ELR (cell line): ENCODE results near the gene TMEM9B.
"Not testable (repeated sequence)": the region's sequence is repeated elsewhere in the genome, so short reads cannot be mapped to it uniquely, and the experiment has no call there.

Experiments
- DNase-seq: peaks from one replicate; pipeline ENCODE4 v3.0.0-alpha.2; 2015; ENCODE audit warnings: low read depth

The TMEM9B gene

DNA sequence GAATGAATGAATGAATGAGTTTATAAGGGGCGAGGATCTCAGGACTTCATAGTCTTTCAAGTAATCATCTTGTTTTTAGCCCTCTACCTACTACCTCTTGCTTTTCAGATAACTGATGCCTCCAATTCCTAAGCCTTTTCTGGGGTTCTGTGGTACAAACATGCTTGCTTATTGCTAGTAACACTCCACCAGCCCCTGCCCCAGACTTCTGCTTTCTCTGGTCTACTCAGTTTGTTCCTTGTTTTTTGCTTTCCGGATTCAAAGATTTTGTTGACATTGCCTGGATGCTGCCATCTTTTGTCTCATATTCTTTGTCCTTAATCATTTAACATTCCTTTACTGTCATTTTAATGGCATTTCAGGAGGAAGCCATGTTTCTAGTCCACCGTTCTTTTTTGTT lies 8.9 kb upstream of the TMEM9B start:
- DNase-seq = no peak

DNA sequence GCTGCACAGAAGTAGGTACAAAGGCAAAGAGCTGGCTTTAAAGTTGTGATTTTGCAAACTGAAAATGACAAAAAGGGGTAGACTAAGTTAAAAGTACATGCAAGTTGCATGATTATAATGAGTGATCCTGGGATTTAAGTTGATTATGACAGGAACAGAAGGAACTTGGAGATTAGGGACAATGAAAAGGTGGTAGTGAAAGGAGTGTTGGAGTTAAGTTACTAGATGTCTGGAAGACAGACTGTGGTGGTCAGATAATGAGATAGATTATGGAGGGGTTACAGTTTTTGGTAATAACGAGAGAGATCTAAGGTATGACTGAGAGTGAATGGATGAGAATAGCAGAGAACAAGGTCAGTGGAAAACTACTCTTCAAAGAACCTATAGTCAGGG lies 7.7 kb upstream of the TMEM9B start:
- no peak for DNase-seq

DNA sequence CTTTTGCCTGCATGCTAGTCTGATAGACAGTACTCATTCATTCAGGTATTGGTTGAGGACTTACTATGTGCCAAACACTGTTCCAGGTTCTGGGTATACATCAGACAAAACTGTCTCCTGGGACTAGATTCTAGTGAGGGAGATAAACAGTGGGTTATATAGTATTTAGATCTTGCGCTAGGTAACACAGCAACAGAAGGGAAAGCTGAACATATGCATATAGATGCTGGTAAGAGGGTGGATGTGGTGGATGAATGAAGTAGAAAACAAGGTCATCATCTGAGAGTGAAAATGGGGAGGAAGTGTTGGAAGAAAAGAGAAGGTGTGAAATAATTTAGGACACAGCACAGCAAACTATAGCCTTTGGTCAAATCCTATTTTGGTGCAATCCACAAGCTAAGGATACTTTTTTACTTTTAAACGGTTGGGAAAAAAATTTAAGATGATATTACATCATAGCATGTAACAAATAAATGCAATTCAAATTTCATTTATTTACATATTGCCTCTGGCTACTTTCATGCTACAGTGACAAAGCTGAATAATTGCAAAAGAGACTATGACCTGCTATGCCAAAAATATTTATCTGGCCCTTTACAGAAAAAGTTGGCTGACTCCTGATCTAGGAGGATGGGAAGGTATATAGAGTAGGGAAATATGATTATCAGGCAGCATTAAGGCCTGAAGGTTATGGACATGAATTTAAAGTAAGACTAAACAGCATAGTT lies 7.1 kb upstream of the TMEM9B start:
- DNase-seq = no peak

DNA sequence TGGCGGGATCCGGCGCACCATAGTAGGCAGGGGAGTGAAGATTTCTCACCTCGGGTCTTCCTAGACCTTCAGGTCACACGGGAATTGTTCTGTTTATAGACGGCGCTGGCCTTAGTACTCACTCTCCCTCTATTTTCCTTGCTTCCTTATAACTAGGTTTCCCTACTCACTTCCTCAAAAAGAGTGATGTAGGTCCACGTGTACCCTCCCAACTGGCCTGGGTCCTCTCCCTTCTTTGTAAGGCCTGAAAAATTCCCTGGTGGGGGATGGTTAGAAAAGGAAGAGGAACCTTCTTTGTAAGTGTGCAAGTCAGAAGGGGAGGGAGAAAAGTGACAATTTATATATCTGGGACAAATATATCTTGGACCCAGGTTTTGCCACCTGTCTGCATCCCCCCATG lies 2.9 kb upstream of the TMEM9B start:
- DNase-seq = no peak

DNA sequence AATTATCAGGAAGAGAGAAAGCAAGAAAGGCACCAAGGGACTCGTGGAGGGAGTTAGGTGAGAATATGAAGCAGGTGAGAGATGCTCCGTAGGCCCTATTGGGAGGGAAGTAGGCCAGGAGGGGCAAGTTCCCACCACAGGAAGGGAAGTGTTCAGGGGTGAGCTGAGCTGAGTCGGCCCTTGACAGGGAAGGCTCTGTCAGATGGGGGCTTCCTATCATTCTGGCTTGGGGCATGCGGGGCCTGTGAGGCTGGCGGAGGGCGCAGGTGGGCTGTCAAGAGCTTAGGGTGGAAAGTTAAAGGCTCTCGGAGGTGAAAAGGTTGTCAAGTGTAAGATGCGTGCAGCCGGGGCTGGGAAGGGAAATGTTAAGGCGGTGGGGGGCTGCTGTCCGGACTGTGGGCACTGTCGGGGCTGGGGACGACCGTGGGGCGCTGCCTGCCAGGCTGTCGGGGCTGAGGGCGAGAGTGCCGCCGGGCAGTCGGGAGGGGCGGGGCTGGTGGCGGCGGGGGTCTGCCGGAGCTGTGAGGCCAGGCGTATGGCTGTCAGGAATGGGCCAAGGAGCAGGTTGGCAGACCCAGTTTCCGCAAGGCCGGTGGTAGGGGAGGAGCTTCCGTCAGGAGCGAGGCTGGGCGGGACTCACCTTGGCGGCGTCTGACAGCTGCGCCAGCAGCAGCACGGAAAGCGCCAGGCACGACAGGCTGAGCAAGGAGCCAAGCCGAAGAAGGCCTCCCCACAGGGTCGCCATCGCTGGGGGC lies 496 bp downstream of the TMEM9B start:
- DNase-seq = peak; percentile 77

DNA sequence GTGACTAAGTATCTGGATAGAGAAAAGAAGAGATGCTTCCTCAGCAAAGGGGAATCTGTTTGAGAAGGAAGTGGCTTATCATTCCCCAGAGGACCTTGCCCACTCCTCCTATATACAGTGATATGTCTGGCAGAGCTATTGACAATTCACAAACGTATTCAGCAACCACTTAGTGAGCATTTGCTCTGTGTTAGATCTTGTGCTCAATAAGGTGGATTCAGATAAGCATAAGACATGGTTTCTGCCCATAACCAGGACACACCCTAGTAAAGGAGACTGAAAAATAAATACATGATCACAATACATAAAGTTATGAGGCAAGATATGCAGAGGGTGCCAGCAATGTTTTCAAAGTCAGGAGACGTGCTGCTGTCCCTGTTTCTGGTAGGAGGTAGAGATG lies 1.4 kb downstream of the TMEM9B start:
- DNase-seq = no peak

DNA sequence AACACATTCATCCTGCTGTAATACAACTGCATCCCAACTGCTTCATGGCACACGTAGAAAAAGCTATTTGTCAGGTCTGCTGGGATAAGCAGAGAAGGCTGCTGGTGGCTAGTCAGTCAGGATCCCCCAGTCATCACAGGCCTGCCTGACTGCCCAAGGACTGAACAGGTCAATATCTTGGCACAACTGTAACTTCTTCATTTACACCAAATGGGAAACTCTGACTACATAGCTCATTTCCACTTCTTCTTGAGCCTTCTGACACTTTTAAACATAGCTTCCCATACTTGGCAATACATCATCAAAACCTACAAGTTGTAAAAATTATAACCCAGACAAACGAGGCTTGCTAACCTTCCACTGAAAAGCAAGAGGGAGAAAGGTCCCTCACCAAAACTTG lies 2.8 kb downstream of the TMEM9B start:
- DNase-seq = no peak

DNA sequence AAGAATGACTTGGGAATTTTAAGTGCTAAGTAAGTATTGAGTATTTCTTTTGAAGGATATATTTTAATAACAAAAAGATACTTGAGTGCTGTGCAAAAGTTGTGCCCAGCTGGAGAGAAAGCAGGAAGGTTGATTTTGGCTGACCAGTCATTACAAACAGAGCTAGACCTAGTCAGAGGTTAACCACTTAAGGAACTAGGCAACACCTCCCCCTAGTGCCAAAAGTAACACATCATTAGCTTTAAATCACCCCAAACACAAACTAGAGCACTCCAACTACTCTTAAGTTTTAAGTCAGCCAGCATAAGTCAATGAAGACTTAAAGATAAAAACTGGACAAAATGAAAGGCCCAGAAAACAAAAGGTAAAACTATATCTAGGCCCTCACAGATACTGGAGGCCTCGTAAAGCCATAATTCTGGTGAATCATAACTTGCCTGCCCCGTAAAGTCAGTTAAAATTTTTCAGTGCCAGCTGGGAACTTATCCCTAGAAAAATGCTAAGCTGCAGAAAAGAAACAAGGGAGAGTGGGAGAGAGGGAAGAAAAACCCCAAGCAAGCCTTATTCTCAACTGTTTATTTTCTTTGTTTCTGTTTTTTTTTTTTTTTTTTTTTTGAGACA lies 4.6 kb downstream of the TMEM9B start:
- DNase-seq = peak; percentile 82

DNA sequence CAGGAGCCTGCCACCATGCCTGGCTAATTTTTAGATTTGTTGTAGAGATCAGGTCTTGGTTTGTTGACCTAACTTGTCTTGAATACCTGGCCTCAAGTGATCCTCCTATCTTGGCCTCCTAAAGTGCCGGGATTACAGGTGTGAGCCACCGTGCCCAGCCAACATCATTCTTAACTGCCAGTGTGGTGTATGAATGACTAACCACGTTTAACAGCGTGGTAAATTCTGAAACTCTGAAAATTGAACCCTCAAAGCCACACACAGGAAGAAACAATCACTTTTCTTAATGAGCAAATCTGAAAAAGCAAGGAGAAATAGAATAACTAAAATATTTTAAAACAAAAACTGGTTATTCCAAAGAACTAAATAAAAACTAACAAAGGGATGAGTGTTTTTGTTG lies 7.4 kb downstream of the TMEM9B start:
- no peak for DNase-seq

DNA sequence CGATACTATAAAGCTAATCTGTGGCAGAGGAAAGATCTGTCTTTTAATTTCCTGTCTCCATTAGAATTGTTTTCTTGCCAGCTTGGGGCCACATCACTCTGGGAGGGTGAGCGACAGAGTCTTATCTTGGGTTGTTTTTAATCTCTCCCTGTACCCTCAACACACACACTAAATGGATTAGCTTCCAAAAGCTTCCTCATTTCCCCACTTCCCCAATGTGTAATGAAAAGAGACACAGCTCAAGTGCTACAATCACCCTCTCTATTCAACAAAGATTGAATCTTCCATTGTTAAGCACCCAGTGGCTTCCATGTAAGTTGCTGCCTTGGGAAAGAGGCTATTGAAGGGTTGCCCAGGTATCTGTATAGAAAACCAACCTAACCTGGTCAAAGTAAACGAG lies 15.4 kb downstream of the TMEM9B start:
- DNase-seq = no peak

DNA sequence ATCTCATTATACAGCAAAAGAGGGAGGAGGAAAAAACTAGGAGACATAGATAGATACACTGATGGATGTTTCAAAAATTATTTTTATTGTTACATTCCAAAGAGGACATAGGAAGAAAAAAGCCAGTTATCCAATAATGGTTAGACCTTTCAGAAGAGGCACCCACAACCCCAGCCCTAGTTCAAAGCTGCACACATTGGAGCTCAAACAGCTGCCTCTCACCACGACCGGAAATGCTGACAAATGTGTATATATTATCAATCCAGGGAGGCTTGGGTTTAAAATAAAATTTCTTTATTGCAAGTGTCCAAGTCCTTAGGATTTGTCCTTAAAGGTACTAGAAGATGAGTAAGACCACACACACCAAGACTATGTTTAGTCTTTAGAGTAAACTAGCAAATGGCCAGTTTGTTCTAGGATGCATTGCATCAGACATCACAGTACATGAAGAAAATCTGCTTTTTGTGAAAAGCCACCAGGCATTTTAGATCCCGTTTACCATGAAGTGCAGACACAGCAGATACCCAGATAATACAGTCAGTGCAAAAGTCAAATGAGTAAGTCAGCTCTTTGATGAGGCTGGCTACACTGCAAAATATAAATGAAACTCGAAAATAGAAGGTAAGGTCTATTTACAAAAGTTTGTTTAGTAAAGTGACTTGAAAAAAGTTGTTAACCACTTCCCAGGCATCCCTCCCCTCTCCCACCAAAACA lies 16.9 kb downstream of the TMEM9B start:
- DNase-seq = no peak

DNA sequence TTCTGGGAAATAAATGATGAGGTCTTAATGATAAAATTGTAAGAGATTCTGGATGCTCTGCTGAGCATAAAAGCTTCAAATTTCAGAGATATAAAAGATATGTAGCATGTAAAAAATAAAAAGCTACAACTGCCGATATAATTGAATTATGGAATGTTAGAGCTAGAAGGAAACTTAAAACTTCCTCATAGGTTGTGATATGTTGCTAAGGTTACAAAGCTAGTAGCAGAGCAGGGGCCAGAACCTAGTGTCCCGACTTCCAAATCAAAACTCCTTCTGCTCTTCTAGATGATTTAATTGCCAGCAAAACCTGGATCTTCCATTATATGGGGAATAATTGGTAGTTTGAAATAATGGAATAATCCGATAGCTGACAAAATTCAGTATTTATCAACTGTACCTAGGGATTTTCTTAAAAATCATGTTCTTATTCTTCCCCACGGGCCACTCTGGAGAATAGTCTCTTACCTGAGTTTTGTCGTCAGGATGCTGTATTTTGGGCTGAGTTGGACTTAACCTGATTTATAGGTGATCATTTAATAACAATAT lies 21.6 kb downstream of the TMEM9B start, which contains the start of gene ASCL3:
ASCL3 (minus strand) TSS at position 499 of the 549 bp plus-strand sequence. CDS start 4,855 bp downstream, outside the sequence.
- no peak for DNase-seq

DNA sequence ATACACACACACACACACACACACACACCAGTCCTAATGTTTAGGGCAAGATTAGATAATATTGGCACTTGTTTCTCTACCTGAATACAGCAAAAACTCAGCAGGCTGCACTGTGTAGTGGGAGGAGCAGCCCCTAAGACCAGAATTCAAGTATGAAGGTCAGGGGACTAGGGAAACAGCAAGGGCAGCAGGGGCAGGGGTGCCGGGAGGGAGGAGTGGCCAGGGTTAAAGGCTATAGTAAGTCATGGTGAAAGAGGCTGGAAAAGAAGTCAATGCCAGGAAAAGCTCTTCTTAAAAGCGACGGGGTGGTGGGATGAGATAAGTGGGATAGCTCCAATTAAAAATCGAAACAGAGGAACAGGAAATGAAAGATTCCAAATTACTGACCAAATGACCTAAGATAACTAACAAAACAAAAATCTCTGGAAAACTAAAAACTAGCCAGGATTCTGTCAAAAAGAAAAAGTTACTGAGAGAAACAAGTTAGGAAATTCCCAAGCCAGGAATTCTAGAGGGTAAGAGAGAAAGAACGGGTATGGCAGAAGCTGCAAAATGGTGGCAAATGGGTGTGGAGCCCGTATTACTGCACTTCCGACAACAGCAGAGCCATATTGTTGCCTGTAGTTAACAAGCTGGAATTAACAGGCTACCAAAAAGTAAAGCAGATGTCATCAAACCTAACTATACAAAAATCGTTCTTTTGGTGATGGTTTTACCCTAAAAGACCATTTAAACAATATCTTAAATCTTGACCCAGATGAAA lies 22.7 kb downstream of the TMEM9B start:
- DNase-seq = no peak

DNA sequence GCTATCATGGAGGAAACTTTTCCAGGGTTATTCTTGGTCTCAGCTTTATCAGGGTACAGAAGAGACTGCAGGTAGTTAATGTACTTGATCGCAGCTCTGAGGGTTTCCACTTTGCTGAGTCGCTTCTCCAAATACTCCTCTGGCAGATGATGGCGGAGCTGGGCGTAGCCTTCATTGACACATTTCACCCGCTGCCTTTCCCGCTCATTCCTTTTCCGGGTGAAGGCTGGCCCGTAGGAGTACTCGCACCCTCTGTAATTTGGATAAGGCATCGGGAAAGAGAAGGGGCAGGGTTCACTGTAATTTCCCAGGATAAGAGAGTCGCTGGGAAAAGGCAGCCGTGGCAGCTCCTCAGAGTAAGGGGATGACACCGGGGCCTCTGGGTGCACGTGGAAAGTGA lies 26.6 kb downstream of the TMEM9B start:
- DNase-seq = no peak

DNA sequence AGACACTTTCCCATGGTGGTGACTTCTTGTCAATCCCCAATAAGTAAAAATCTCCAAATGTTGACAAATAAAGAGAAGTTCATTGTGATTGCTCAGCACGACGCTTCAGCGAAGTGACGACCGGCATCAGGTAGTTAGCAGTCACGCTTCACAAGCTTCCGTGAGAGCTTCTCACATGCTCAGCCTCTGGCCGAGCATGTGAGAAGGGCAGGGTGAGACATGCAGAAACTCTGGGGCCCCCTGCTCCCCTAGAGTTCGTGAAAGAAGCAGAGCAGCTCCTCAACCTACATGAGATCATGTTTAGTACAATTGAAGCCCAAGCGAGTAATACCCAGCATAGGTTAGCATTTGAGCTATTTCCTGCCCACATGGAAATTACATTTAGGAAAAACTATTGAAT lies 27.1 kb downstream of the TMEM9B start:
- no peak for DNase-seq

DNA sequence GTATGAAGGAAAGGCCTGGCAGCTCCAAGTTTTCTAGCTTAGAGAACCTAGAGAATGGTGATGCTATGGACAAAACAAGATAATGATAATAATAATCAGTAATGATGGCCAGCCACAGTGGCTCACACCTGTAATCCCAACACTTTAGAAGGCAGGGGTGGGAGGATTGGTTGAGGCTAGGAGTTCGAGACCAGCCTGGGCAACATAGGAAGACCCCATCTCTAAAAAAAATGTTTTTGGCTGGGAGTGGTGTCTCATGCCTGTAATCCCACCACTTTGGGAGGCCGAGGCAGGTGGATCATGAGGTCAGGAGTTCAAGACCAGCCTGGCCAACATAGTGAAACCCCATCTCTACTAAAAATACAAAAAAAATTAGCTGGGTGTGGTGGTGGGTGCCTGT lies 28.5 kb downstream of the TMEM9B start:
- not testable (repeated sequence) for DNase-seq

DNA sequence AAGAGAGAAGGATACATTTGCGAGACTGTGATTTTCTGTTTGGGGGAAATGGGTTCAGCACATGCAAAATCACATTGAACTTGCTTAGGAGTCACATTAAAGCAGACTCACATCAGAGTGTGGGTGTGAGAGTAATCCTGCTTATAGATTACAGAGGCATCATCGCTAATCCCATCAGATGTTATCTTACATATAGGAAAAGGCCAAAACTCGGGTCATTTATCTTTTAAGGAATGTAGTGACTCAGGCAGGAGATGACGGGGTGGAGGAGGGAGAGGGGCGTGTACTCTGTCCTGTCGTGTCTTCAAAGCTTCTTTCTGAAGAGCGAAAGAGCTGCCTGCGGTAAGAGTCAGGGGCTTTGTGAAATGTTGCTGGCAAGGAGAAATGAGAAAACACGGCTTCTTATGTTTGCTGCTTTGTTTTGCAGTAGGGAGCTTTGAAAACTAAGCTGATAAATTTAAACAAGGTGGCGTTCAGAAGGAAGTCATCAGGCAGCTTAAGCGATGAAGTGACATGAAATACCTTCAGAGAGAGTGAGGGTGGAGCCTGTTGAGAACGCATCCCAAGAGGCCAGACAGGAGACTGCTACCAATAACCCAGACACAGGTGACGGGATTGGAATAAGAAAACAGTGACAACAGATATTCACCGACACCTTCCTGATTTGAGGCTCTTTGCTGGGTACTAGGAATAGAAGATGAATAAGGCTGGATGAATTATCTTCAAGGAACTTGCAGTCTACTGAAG lies 29.3 kb downstream of the TMEM9B start:
- peak; percentile 89 for DNase-seq

DNA sequence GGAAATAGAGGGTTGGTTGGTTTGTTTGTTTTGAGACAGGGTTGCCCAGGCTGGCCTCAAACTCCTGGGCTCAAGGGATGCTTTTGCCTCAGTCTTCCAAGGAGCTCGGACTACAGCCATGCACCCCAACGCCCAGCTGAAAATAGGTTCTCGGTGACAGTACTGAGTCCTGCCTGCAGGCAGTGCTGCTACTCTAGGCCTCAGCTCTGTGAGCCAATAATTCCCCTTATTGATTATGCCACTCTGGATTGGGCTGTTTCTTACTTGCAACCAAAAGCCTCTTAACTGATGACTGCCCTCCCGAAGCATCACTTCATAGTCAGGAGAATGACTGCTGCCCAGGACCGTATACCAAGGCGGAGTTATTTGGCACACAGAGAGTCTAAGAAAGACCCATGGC lies 30.3 kb downstream of the TMEM9B start:
- DNase-seq = no peak

DNA sequence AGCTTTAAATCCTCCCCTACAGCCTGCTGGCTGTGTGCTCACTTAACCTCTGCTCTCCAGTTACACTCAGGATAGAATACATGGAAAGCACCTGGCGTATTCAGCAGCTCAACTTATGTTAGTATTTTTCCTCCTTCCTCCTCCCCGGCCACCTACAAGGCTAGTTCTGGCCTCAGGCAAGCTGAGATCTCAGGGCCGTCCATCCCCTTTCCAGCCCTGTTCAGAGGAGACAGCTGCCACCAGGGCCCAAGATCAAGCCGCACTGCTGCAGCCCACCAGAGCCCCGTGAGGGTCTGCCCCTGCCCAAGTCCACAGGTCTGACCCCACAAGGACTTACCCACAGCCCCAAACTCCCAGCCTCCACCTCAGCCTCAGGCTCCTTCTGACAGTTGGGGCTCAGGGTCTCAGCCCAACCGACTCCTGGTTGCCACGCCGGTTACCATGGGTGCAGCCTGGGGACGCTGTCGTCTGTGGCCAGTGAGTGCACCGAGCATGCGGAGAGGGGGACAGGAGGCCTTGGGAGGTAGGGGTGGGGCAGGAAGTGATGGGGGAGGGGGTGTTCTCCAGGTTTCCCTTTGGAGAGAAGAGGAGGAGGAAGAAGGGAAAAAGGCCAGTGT lies 31.6 kb downstream of the TMEM9B start, which contains the start of gene C11orf16:
C11orf16 (minus strand) TSS at position 384 of the 617 bp plus-strand sequence. CDS start 639 bp downstream, outside the sequence.
- DNase-seq = no peak
